T-helper 22 cell (primary cell): Measurements from ENCODE around the gene GFRA1.

ENCODE experiments used
- DNase-seq: peaks from one replicate; pipeline ENCODE4 v3.0.0-alpha.2; 2020; ENCODE audit warnings: low read depth

Gene GFRA1, protein sequence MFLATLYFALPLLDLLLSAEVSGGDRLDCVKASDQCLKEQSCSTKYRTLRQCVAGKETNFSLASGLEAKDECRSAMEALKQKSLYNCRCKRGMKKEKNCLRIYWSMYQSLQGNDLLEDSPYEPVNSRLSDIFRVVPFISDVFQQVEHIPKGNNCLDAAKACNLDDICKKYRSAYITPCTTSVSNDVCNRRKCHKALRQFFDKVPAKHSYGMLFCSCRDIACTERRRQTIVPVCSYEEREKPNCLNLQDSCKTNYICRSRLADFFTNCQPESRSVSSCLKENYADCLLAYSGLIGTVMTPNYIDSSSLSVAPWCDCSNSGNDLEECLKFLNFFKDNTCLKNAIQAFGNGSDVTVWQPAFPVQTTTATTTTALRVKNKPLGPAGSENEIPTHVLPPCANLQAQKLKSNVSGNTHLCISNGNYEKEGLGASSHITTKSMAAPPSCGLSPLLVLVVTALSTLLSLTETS

DNA sequence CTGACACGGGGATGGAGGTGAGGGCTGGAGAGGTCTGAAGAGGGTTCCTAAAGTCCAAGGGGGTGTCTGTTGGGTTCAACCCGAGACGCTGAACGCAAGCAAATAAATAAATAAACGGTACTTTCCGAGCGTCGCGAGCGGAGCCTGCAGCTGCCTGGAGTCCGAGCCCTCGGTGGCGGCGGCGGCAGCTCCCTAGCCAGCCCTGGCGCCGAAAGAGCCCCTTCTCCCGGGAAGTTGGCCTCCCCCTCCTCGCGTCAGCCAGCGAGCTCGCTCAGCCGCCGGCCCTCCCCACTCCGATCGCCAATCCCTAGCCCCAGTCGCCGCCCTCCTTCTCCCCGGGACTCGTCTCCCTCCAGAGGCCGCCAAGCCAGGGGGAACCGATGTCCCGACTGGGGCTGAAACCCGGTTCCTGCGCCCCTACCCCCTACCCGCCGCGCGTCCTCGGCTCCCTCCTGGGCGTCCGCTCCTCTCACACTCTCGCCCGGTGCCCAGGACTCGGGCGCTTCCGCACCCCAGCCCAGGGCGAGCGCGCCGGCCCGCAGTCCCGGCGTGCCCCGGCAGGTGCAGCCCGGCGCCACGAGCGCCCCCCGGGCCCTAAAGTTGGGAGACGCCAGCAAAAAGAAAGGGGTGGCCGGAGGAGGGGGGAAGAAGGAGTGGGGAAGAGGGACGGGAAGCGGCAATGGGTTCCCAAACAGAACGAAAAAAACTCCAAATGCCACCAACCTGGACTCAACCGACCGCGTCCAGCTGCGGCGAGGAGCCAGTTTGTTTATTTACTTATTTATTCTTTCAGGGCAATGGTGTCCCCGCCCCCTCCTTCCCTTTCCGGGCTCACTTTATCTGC is at the start of gene GFRA1:
Gene GFRA1 (minus strand): TSS at position 767 of the 844 bp plus-strand sequence. CDS start 1,177 bp downstream, outside the sequence.
- no peak for DNase-seq

DNA sequence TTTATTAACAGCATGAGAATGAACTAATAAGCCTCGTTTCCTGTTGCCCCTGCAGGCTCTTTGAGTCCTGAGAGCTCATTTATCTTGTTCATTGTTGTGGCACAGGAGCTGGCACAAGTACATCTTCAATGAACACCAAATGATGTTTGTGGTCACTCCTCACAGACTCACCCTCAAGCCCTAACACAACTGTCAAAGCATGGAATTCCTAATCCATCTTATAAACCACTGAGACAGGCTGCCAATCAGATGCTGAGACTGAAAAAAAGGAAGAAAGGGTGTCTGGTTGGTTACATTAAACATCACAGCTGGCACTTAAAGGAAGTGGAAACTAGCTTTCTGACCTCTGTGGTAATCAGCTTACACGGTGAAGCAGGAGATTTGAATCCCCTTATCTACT is 43.5 kb upstream of the GFRA1 start:
- DNase-seq = no peak

DNA sequence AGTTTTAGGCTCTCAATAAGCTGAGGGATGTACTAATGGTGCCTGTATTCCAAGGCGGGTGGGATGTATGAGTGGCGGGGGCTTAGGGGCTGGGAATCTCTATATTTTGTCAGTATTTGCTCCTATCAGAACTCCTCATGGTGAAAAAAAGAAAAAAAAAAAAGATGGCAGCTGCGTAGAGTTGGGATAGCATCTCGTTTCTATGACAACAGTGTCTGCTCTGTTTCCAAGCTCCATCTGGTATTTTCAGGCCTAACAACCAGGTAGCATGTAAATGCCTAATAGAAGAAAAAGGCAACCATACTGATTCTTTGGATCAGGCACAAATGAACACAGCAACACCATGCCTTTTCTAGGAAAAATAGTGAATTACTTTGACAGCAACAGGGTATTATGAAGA is 39.5 kb upstream of the GFRA1 start:
- DNase-seq = no peak

DNA sequence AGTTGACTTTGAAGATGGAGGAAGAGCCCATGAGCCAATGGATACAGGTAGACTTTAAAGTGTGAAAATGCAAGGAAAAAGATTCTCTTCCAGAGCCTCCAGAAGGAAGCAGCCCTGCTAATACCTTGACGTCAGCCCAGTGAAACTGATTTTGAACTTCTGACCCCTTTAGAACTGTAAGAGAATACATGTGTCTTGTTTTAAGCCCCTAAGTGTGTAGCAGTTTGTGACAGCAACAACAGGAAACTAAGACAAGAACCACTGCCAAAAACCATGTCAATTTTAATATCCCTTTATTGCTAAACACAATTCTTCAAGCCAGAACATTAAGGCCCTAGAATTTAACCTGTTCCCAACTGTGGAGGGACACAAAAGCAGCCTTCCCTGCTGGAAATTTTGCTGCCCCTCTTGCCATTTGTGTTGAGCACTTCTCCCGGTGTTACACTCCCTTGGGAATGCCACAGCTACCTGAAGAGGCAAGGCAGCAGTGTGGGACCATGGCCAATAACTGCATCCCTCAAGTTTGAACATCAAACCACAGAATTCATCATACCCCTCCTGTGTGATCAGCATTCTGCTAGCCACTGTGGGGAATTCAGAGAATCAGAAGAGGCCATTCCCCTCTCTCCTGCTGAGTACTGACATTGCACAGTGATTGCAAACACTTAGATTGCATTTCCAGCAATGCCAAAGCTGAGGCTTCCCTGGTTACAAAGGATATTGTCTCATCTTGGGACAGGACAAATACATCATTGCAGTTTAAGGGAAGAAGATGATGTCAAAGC is 38.9 kb upstream of the GFRA1 start:
- no peak for DNase-seq

DNA sequence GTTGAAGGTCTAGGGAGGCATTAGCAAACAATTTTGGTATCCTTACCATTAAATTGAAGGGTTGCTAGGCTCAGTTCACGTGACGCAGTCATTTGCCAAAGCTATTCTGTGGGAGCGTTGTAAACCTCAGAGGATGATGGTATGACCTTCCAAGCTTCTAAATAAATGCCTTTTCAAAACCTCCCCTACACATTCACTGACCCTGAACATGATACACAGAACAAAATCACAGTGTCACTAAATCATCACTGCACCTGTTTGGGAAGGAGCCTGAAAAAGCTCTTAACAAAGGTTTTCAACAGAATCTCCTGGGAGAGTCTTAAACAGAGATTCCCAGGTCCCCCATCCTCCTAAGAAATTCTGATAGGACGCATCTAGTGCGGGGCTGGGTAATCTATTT is 38.0 kb upstream of the GFRA1 start:
- no peak for DNase-seq

DNA sequence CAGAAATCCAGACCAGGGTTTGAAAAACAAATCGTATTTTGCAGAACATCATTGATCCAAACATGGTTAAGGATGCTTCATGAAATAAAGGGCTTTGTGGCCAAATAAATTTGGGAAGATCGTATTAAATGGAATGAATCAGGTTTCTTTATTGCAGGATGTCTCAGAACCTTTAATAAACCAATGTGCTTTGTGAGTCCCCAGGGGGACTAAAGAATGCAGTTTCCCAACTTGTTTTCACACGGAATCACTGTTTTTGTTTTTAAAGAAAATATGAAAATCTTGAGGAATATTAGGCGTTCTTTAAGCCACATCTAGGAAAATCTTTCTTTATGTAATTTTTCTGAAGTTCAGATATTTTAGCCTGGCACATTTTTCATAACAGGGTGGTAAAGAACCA is 34.4 kb upstream of the GFRA1 start:
- DNase-seq = no peak

DNA sequence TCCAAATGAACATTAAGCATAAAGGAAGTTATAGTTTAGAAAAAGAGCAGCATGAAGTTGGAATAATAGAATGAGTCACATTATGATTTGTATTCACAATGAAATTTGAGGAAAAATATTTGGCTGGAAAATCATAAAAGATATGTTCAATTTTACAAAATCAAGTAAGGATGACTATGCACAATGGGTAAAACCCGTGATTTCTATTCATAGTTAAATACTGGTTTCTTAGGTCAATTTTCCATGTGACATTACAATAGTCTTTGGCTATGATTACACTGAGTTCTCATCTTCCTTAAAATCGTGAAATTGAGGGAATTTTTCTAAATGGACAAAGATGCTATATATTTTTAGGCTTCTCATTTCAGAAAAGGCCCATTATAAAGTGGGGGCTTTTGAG is 33.8 kb upstream of the GFRA1 start:
- no peak for DNase-seq

DNA sequence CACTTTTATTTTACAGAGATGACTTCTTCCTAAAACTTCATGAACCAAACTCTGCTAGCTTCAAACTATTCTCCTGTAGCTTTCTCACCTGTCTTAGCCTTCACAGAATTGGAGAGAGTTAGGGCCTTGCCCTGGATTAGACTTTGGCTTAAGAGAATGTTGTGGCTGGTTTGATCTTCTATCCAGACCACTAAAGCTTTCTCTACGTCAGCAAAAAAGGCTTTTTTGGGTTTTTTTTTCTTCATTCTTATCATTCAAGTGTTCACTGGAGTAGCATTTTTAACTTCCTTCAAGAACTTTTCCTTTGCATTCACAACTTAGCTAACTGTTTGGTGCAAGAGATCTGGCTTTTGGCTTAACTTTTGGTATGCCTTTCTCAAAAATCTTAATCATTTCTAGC is 31.9 kb upstream of the GFRA1 start:
- no peak for DNase-seq

DNA sequence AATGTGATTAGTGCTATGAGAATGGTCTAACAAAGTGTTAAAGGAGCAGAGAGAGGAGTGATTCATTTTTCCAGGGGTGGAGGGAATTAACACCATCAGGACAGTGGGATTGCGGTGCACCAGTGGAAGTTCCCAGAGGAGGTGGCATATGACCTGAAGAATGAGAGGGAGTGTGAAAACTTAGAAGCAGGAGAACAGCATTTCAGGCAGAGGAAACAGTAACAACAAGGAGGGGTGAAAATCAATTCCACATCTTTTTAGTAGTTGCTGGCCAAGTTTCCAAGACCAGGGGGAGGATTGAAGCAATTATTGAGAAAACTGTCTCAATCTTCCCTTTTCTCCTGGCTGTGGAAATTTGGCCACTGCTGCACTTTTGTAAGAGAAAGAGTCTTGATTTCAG is 27.5 kb upstream of the GFRA1 start:
- no peak for DNase-seq

DNA sequence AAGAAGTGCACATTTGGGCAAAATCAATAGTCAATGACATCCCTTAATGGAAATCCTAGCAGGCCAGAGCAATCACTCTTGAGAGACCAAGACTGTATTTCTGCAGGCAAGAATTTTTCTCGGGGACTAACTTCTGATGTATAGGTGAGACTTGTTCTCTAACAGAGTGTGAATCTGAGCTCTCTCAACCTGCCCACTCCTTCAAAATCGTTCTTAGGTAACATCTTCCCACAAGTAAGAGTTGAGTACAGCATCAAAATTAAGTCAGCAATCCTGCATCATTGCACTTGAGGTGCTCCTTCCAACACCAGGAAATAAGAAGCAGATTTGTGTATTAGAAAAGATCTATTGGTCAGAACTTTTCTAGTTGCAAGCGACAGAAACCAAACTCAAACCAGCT is 25.6 kb upstream of the GFRA1 start:
- DNase-seq = no peak

DNA sequence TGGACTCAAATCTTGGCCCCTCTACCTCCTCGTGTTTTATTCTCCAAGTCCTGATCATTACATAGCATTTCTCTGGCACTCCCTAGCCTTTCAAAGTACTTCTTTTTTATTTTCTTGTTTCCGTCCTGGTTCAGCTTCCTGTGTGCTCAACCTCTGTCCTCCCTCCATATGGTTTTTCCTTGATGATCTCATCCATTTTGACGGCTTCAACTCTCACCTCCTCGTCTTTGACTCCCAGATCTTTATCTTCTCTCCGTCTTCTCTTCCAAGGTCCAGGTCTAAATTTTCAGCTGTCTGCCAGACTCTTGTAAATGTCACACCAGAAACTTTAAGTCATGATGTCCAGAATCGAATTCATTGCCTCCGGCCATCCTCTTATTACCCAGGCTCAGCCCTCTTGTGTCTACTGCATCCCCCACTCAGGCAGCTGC is 23.3 kb upstream of the GFRA1 start:
- DNase-seq = no peak

DNA sequence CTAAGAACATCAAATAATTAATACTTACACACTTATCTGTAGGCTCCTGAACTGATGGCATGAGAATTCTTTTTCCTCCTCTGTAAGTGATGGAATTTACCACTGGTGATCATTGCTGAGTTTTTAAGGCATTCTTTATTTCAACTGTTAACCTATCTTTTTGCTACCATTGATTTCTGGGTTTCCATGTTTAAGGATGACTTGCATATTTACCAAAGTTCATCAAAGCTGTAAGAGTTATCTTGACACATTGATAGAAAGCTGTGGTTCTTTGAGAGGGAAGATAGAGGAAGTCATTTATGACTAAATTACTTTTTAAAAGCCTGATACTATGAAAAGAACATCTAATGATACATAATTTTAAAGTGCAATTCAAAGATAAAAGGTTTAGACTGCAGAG is 19.5 kb upstream of the GFRA1 start:
- no peak for DNase-seq

DNA sequence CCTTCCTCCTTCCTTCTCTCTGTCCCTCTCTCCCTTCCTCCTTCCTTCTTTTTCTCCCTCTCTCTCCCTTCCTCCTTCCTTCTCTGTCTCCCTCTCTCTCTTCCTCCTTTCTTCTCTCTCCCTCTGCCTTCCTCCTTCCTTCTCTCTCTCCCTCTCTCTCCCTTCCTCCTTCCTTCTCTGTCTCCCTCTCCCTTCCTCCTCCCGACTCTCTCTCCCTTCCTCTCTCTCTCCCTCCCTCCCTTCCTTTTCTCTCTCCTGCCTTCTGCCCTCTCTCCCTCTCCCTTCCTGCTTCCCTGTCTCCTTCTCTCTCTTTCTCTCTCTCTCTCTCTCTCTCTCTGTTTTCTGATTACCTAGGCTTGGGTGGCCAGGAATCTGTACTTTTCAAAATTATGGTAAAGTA is 16.6 kb upstream of the GFRA1 start:
- no peak for DNase-seq

DNA sequence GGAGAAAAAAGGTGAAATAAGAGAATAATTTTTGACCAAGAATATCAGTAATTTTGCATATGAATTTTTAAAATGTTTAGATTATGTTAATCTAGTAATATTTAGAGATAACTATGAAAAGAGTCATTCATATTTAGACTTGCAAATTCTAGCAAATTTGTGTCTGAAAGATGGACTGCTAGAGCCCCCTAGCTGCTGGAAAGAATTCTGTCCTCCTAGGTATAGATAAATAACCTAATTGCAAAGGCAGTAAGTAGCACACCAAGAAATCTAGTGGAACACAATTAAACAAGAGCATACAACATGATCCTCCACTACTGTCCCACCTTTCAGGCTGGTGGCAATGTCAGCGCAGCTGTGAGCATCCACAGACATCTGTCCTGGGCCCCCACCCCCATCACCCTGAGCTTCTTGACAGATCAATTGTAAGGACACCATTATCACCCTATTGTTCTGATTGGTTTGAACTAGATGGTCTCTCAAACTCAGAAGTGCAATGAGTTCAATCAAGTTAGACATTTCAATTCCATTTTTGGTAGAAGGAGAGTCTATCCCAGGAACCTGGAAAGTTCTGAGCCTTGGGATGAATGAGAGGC is 15.0 kb upstream of the GFRA1 start:
- no peak for DNase-seq

DNA sequence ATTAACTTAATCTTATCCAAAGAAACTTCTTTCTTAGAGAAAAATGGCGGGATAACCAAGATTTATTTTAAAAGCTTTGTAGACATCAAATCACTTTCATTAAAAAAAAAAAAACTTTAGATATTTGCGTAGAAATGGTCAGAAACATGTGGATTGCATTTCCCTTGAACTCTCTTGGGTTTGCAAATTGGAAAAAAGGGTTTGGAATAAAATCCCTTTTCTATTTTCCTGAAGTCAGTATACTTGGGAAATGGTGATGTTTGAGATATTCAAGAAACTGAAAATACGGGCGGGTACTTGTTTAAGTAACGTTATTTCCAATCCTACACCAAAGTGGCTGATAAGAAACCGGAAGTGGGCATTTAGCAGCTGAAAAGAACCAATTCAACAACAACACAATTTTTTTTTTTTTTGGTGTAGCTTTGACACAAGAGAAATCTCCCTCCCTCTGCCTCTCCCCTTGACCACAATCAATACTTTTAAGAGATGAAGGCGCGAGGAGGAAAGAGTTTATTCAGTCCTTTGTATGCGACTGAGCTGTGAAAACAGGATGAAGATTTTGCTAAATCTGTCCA is 13.7 kb upstream of the GFRA1 start:
- DNase-seq = no peak

DNA sequence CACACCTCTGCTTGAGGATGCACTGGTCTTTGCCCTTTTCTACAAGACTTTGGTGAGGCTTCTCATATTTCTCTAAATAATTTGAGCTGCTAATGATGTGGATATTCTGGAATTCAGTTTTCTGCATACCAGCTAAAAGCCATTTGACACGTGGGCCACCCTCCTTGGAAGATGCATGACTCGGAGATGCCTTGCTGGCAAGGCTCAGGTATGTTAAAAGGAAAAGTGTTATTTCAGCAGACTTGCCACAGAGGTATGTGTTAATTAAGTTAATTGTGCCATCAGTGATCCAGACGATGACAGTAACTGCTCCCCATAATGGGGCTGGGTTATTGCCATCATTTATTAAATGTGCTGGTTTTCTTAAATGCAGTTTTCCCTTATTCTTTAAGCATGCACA is 8.8 kb upstream of the GFRA1 start:
- DNase-seq = no peak

DNA sequence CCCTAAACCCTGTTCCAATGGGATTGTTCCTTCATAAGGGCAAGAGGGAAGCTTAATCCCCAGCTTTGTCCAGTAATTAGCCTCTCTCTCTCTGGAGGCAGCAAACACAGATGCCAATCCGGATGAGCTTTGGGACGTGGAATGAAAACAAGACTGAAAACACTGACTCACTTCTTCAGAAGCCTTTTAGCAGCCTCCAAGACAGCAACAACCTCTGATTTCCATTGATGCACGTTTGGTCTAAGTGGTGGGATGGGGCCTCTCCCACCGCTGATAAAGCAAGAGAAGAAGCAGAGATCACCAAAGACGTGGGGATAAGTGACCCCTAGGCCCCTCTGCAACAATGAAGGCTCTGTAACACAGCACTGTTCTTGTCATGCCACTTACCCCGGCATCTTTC is 5.8 kb upstream of the GFRA1 start:
- no peak for DNase-seq

DNA sequence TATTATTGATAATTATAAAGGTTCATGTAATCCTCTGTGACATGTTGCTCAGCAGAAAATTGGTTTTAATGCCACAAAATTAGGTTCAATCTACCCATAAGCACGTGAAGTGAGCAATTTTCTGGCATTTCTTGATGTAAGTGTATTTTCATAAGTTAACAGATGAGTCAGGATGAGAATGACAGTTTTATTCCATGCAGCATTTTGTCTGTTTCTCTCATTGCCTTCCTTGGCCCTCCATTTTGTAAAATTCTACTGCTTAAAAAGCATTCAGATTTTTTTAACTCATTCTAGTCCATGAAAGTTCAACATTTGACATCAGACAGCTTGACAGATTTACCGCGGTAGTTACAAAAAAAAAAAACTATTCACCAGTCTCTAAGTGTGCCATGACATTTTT is 4.0 kb upstream of the GFRA1 start:
- DNase-seq = no peak

DNA sequence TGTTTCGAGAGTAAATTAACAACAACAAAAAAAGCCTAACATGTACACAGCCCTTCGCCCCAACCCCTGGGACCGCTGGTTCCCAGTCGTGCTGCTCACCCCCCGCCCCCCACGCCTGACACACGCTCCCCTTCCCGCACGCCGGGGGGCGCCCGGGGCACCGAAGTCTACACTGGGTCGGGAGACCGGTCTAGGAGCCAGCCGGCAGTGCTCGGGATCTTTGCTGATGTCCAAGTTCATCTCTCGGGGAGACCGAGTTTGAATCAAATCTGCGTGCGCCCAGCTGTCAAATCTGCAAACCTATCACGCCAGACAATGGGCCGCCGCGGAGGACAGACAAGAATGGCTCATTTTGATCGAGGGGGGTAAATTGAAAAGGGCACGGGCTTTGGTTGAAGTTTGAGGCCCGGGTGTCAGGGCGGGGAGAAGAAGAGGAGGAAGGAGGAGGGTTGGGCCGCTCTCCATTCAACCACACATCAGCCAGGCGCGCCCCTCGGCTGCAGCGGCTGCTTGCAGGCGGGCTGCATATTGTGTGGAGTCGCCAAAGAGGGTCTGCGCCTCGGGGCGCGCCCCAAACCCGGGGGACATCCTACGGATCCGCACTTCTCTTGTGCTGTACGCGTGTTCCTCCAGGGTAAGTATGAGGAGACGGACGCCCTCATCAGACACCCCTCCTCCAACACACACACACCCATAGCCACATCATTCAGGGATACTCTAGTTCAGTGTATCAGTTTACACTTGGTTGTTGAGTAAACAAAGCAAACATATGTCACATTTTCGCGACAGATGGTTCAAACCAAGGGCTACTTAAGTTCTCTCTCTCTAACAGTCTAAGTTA is 1.3 kb upstream of the GFRA1 start:
- no peak for DNase-seq

DNA sequence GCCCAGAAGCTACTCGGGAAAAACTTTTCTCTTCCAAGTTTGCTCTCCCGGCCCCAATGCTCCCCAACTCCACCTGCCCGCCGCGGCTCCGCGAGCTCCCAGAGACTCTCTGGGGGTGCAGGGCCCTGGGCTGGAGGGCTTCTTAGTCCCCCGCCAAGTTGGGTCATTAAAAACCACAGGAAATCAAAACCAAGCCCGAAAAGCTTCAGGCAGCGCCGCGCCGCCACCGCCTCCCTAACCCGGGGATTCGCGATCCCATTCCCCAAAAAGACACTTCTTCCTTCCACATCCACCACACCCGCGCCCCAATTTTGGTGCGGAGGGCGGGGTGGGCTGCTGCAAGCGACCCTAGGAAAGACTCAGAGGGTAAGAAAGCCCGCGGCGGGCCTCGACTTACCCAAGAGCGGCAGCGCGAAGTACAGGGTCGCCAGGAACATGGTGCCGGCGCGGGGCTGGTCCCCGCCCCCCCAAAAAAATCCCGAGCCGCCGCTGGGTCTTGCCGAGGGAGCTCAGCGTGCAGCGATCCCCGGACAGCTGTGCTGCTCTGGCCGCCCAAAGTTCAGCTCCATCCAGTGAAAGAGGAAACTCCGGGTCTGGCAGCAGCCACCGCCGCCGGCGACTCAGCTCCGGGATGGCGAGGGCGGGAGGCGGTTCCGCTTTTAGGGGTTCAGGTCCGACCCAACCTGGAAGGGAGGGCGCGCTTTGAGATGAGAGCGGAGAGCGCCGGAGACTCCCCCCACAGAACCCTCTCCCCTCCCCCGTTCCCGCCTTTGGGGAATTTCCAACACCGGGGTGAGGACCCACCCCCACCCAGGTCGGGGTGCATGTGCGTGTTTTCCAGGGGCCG is 1.2 kb downstream of the GFRA1 start:
- DNase-seq = no peak
